ENCODE results near the gene ADARB1.

ADARB1 gene

DNA sequence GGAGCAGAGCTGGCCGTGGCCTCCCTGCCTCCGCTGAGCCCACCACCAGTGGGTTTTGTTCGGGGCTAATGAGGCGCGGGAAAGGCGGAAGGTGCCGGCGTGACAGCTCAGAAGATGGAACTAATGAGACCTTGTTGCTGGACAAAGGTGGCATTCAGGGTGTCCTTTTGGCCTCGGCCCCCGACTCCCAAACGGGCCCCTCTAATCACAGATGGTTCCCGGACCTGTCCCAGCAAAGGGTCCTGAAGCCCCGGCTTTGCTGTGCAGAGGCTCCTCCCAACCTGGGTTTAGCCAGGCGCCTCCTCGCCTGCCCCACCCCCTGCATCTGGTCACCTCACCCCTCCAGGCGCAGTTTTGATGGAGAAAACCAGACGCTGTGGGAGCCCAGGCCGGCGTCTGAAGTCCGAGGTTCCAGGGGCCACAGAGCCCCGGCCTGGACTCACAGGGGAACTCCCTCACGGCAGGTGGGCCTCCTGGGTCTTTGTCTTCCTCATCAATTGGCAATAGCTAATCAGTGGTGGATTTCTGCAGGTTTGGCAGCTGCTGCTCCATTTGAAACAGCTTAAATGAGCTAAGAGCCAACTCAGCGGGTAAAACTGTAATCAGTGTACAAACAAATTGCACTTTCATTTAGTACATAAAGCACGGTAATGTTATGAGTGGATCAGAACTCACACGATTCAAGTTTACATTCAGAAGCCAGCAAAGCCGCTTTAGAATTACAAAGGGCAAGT, 44.3 kb upstream of the ADARB1 start:
- DNase-seq (ENCODE audit: low read depth), result no peak
- H3K4me3 ChIP-seq (replicated peaks; ENCODE audit: low read depth, low read length), result no peak overlapping the region
- TF ChIP-seq, protein P1, sequence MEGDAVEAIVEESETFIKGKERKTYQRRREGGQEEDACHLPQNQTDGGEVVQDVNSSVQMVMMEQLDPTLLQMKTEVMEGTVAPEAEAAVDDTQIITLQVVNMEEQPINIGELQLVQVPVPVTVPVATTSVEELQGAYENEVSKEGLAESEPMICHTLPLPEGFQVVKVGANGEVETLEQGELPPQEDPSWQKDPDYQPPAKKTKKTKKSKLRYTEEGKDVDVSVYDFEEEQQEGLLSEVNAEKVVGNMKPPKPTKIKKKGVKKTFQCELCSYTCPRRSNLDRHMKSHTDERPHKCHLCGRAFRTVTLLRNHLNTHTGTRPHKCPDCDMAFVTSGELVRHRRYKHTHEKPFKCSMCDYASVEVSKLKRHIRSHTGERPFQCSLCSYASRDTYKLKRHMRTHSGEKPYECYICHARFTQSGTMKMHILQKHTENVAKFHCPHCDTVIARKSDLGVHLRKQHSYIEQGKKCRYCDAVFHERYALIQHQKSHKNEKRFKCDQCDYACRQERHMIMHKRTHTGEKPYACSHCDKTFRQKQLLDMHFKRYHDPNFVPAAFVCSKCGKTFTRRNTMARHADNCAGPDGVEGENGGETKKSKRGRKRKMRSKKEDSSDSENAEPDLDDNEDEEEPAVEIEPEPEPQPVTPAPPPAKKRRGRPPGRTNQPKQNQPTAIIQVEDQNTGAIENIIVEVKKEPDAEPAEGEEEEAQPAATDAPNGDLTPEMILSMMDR (IDR thresholded peaks at IDR 0.05; ENCODE audit: low read length, missing control alignments), result no peak

DNA sequence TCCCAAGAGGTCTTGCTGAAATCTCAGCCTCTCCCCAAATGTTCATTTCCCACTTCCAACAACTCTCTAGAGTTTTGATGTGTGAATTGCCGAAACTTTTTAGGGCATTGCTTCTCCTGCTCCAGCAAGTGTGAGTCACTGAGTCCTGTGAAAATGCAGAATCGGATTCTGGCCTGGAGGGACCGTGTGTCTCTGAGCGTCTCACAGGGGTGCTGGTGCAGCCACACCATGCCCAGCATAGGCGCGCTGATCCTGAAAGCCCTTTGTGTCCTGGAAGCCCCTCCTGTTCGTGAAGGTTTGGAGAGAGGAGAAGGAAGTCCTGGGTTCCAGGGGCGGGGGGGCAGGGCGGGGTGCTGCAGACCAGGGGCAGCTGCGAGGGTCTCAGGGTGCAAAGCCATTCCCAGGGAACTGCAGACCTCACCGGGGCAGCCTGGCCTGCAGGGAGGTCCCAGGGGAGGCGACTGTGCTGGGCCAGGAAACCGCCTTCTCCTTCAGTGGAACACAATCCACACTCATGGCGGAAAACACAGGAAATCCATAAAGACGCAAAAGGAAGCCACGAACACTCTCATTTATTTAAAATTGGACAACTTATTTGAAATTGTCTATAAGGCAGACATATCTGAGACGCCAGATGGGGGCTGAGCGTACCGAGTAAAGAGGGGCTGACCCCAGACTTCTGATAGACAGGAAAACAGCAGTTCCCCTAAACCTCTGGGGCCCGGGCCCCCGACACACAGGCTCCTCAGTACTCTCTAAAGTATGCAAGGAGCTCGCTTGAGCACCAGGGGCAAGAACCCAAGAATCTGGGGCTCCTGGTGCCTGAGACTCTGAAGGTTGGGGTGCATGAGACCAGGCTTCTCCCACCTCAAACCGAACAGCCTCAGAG, 43.5 kb upstream of the ADARB1 start:
- no peak overlapping the region for H3K4me3 ChIP-seq (replicated peaks; ENCODE audit: low read depth, low read length)
- DNase-seq (ENCODE audit: low read depth), result no peak
- TF ChIP-seq, protein P1 (IDR thresholded peaks at IDR 0.05; ENCODE audit: low read length, missing control alignments), result no peak

DNA sequence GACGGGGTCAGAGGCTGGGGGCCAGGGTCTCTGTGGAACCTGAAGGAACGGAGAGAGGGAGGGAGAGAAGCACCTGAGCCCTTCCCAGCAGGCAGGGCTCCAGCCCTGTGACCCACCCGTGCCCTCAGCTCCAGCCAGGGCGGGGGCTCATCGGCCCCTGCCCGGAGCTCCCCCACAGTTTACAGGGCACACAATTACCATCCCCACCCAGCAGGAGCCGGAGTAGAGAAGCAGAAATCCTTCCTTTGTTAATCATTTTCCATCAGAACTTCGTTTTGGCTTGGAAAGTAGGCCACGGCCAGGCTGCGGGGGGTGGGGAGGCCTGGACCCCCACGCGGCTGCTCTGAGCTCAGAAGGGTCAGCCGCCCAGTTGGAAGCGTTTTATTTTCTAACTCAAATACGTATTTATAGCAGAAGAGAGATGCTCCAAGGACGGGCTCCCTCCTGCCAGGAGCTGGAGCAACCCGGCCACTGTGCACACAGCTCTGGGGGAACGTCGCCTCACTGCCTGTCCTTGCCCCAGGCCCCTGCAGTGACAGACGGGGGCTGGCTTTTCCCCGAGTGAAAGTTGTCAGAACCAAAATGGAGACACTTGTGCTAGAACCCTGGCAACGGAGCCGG, 42.7 kb upstream of the ADARB1 start:
- no peak overlapping the region for H3K4me3 ChIP-seq (replicated peaks; ENCODE audit: low read depth, low read length)
- no peak for DNase-seq (ENCODE audit: low read depth)
- TF ChIP-seq, protein P1 (IDR thresholded peaks at IDR 0.05; ENCODE audit: low read length, missing control alignments), result no peak

DNA sequence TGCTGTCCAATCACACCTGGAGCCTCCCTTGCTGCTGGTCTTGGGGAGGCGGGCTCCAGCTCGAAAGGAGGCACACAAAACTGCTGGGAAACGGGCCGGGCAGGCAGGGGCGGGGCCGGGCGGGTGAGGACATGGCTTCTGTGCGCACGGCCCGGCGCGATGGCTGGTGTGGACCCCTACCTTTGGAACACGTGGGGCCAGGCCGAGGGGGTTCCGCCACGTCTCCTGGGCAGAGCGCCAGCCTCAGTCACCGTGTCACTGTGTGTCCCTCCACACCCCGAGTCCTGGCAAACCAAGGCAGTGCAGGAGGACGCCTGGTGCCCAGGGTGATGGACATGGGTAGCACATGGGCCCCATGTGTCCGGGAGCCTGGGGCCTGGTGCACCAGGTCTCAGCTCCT, 42.0 kb upstream of the ADARB1 start:
- no peak for DNase-seq (ENCODE audit: low read depth)
- TF ChIP-seq, protein P1 (IDR thresholded peaks at IDR 0.05; ENCODE audit: low read length, missing control alignments), result no peak
- H3K4me3 ChIP-seq (replicated peaks; ENCODE audit: low read depth, low read length), result no peak overlapping the region

DNA sequence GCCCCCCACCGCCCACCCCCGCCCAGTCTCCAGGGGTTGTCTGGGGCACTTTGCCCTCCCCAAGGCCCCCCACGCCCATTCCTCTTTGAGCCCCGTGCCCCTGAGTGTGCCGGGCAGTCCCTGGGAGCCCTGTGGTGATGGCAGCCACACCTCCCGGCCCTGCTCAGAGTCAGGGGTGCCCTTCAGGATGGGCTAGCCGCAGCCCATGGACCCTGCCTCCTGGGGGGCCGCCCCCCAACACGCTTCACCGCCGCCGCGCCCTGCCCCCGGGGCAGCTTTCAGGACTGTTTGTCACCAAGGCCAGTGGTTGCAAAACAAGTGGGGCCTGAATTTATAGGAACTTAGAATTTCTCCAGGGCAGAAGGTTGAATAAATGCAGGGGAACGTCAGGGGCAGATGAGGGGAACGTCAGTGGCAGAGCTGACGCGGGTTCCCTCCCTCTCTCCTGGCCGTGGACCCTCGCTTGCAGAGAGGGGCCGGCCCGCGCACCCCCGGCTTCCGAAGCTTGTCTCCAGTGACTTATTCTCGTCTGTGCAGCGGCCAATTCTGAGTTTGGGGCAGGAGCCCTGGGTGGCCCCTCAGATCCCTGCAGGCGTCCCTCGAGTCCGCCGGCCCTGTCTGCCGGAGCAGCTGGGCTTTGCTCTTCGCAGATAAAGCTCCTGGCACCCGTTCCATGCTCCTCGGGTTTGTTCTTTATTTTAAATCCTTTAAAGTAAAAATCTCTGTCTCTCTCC, 41.2 kb upstream of the ADARB1 start:
- DNase-seq (ENCODE audit: low read depth), result no peak
- H3K4me3 ChIP-seq (replicated peaks; ENCODE audit: low read depth, low read length), result no peak overlapping the region
- TF ChIP-seq, protein P1 (IDR thresholded peaks at IDR 0.05; ENCODE audit: low read length, missing control alignments), result no peak

DNA sequence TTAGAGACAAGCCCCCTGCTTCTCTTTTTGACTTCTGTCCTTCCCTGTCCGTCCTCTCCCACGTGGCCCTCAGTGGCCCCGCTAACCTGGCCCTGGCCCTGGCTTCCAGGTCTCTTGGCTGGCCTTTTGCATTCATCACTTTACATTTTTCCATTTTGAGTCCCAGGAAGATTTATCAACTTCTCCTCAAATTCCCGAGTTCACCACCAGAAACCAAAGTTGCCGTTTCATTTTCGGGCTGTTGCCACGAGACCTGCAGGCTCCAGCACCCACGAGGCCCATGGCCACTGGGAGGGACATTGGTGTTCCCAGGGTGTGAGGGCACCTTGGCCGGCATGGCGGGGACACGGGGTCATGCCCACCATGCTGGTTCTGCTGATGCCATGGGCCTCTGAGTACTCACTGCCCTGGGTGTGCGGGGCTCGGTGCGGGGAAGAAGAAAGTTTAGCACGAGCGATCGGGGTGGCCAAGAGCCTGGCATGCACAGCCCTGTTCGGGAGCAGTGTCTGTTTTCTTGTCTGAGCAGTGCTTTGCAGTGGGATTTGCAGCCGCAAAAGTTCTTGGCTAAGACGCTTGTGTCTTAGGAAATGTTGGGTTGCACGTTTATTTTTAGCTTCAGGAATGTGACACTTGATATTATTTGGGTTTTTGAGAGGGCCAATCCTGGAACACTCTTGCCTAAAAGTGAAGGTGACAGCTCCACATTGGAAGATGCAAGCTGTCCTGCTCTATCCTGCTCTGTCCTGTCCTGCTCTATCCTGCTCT, 40.4 kb upstream of the ADARB1 start:
- DNase-seq (ENCODE audit: low read depth), result peak; percentile 68
- H3K4me3 ChIP-seq (replicated peaks; ENCODE audit: low read depth, low read length), result no peak overlapping the region
- TF ChIP-seq, protein P1 (IDR thresholded peaks at IDR 0.05; ENCODE audit: low read length, missing control alignments), result no peak
